Activated CD8-positive, alpha-beta T cell treated with anti-CD3 and anti-CD28 coated beads for 36 hours (primary cell): Measurements from ENCODE around the gene LEUTX. TPM values are rescaled to one million over a fixed set of nuclear protein-coding genes. Genes with fewer than 3 reads are reported as not detected.

Experiments used
- ATAC-seq: fragments of 200-7000 bp; cut with Tn5 transposase; one replicate; pipeline ENCODE4 v1.10.0; 2021; ENCODE audit warnings: mild to moderate bottlenecking, moderate library complexity
- CTCF ChIA-PET: fragments of 350-600 bp; sonication (Branson Sonifier 250); formaldehyde crosslinking; loops from one replicate; lab custom pipeline; 2021; ENCODE audit warnings: antibody characterized with exemption; lab: Charles Lee
- POLR2A ChIA-PET: fragments of 350-600 bp; sonication (Branson Sonifier 250); formaldehyde crosslinking; loops from one replicate; lab custom pipeline; 2021; ENCODE audit warnings: antibody characterized with exemption; lab: Charles Lee
- DNase-seq: peaks from one replicate; pipeline ENCODE4 v3.0.0-alpha.2; 2020
- H3K27ac Mint-ChIP-seq: one replicate; pipeline ENCODE4 v1.8.0; 2021; ENCODE audit warnings: mild to moderate bottlenecking, mixed read lengths
- H3K27me3 Mint-ChIP-seq: one replicate; pipeline ENCODE4 v1.8.0; 2021; ENCODE audit warnings: mixed read lengths
- H3K36me3 Mint-ChIP-seq: one replicate; pipeline ENCODE4 v1.8.0; 2021; ENCODE audit warnings: low read depth, mixed read lengths
- H3K4me1 Mint-ChIP-seq: one replicate; pipeline ENCODE4 v1.8.0; 2021; ENCODE audit warnings: low read depth, mixed read lengths
- H3K4me3 Mint-ChIP-seq: one replicate; pipeline ENCODE4 v1.8.0; 2021; ENCODE audit warnings: mild to moderate bottlenecking, moderate library complexity, mixed read lengths
- H3K9me3 Mint-ChIP-seq: one replicate; pipeline ENCODE4 v1.8.0; 2021; ENCODE audit warnings: mixed read lengths
- CTCF ChIP-seq: fragments of 200-600 bp; IDR thresholded peaks from one replicate; pipeline ENCODE4 v1.8.0; 2022; ENCODE audit warnings: antibody characterized with exemption, mild to moderate bottlenecking
- intact Hi-C: fragments of 100-400 bp; cut with micrococcal nuclease; formaldehyde crosslinking; loops from one replicate; pipeline ENCODE4 v1.10.0; 2022
- total RNA-seq, 2 experiments: library from RNA; stranded (reverse); gene quantifications; one replicate each; pipeline ENCODE4 v1.2.3, GENCODE V29; 2021

LEUTX gene
- total RNA-seq, result not detected

DNA sequence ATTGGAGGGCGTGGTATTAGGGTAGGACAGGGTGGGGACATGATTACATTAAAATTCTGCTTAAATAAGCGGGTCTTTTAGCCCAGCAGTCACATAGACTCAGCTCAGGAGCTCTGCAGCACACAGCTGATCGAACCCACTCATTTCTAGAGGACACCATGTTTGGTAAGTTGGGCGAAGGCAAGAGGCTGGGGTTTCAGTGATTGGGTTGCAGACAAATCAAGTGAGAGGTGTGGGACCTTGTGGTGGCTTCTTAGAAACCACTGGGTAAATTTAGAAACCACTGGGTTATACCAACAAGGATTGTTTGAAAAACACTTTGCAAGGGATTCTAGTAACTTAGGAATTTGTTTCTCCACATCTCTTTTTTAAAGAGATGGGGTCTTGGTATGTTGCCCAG lies at the start of gene LEUTX:
Gene LEUTX (plus strand): TSS at position 92 of the 400 bp plus-strand sequence. CDS start 67 bp downstream, at position 159.
- ATAC-seq (peak; percentile 47), DNase-seq (peak; percentile 33)
- no peak within 1 kb of the TSS for H3K4me3 Mint-ChIP-seq
- peaks cover 20% of the 10 kb centered on the region for H3K27me3 Mint-ChIP-seq
- ChIA-PET POLR2A (no interaction called here), CTCF (interaction anchor here (2.0 kb wide), 1 partner anchor 12 kb away, joined by 6 read pairs; no protein-coding TSS in a partner anchor)
- intact Hi-C loops, result no loop called here
- peaks cover 4% of the 10 kb centered on the region for H3K4me1 Mint-ChIP-seq
- no peaks in the 10 kb centered on the region for H3K9me3 Mint-ChIP-seq
- H3K27ac Mint-ChIP-seq, result no peak within 1 kb of the TSS
- H3K36me3 Mint-ChIP-seq, result no peaks in the 10 kb centered on the region
- TF ChIP-seq CTCF, result no peak

DNA sequence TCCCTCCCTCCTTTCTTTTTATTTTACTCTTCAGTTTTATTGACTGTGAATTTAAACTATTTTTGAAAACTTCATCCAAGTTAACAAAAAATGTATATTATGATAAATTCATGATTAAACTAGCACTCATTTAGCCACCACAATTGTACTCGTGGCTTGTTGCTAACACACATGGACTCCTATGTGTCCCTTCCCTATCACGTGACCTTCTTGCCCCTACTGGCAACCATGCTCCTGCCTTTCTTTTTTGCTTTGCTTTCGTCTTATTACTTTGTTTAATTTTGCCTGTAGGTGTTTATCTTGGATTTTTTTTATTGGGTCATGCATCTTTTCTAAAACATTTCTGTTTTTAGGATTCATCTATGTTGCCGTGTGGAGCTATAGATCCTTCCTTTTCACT lies 49.1 kb upstream of the LEUTX start:
- intact Hi-C loops, result no loop called here
- H3K27me3 Mint-ChIP-seq, result peaks cover 39% of the 10 kb centered on the region
- no peaks in the 10 kb centered on the region for H3K9me3 Mint-ChIP-seq
- no peak for DNase-seq
- no peak for ATAC-seq
- no peaks in the 10 kb centered on the region for H3K4me1 Mint-ChIP-seq
- POLR2A ChIA-PET, result no interaction called here
- no peak for TF ChIP-seq CTCF
- no peak overlapping the region for H3K27ac Mint-ChIP-seq
- H3K4me3 Mint-ChIP-seq, result no peak overlapping the region
- CTCF ChIA-PET, result no interaction called here
- no peaks in the 10 kb centered on the region for H3K36me3 Mint-ChIP-seq

DNA sequence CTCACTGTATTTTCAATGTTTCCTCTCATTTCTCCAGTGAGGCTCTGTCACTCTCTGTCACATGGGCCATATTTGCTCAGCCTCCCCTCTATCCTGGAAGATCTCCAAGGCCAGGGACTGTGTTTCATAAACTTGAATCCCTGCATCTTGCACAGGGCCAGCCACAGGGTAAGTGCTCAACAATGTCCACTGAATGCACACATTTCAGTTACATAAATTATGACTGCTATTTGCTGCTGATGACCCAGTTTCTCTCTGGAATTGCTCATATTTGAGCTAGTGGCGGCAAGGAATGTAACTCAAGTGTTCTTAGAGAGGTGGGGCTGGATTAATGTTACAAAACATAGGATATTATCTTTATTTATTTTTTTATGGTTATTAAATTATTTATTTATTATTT lies 47.0 kb upstream of the LEUTX start:
- Mint-ChIP-seq H3K27me3 (peaks cover 27% of the 10 kb centered on the region), H3K27ac (no peak overlapping the region), H3K4me3 (no peak overlapping the region), H3K36me3 (no peaks in the 10 kb centered on the region), H3K9me3 (no peaks in the 10 kb centered on the region), H3K4me1 (peaks cover 5% of the 10 kb centered on the region)
- POLR2A ChIA-PET, result no interaction called here
- ATAC-seq, result no peak
- CTCF ChIA-PET, result interaction anchor here (1.2 kb wide), 1 partner anchor 60 kb away, joined by 3 read pairs; no protein-coding TSS in a partner anchor
- TF ChIP-seq CTCF, result no peak
- intact Hi-C loops, result no loop called here
- DNase-seq, result no peak

DNA sequence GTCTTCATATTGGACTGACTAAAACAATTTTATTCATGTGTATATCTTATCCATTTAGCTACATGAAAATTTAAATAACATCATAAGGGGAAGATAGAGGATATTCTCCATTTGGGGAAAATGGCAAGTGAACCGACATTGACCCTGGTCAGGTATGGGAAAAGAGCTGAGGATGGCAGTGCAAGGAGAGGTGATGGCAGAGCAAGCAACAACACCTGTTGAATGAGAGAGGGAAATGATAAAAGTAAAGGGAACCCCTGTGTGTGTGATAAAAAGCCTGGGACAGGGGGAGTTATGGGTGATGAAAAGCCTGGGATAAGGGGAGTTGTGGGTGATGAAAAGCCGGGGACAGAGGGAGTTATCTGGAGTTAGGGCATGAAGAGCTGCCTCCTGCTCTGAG lies 44.8 kb upstream of the LEUTX start:
- ATAC-seq (no peak), DNase-seq (no peak)
- Mint-ChIP-seq H3K4me3 (no peak overlapping the region), H3K27ac (no peak overlapping the region), H3K9me3 (no peaks in the 10 kb centered on the region), H3K36me3 (no peaks in the 10 kb centered on the region), H3K27me3 (peaks cover 24% of the 10 kb centered on the region), H3K4me1 (peaks cover 5% of the 10 kb centered on the region)
- ChIA-PET CTCF (interaction anchor here (1.3 kb wide), 1 partner anchor 31 kb away, joined by 3 read pairs; no protein-coding TSS in a partner anchor), POLR2A (interaction anchor here (0.7 kb wide), 1 partner anchor 24 kb away, joined by 4 read pairs; no protein-coding TSS in a partner anchor)
- no peak for TF ChIP-seq CTCF
- intact Hi-C loops, result no loop called here

- Mint-ChIP-seq H3K27me3 (peaks cover 19% of the 10 kb centered on the region), H3K9me3 (no peaks in the 10 kb centered on the region), H3K27ac (no peak overlapping the region), H3K4me3 (no peak overlapping the region), H3K4me1 (peaks cover 14% of the 10 kb centered on the region), H3K36me3 (no peaks in the 10 kb centered on the region)
- ChIA-PET CTCF (no interaction called here), POLR2A (no interaction called here)
- ATAC-seq (no peak), DNase-seq (no peak)
- no peak for TF ChIP-seq CTCF
- intact Hi-C loops, result no loop called here
Observed at GRCh38 chr19:39735688-39736087, 43.0 kb upstream of the LEUTX start.
